Peyer's patch (tissue), 4 donors: ENCODE data around the gene HOXA6. TPM values are rescaled to one million over a fixed set of nuclear protein-coding genes. Genes with fewer than 3 reads are reported as not detected.

ENCODE experiments used
- DNase-seq, 3 donors: peaks; one replicate each; pipeline ENCODE4 v3.0.0-alpha.2; 2017 to 2019
- H3K27ac ChIP-seq, 4 donors: fragments of 200-600 bp; sonication (generic); one replicate each; pipeline ENCODE4 v1.5.1; 2016 to 2019
- H3K27me3 ChIP-seq, 2 donors: fragments of 200-600 bp; sonication (generic); one replicate each; pipeline ENCODE4 v1.5.1; 2019
- H3K36me3 ChIP-seq, 3 donors: fragments of 200-600 bp; sonication (generic); one replicate each; pipeline ENCODE4 v1.5.1; 2016 to 2019
- H3K4me1 ChIP-seq, 4 donors: fragments of 200-600 bp; sonication (generic); one replicate each; pipeline ENCODE4 v1.5.1; 2016 to 2019
- H3K4me3 ChIP-seq, 4 donors: fragments of 200-600 bp; sonication (generic); 1 replicate in 3 of 4; 2 replicates in 1 of 4; pipeline ENCODE4 v1.5.1; 2016 to 2019; ENCODE audit warnings: mild to moderate bottlenecking in 1 of 4
- H3K9me3 ChIP-seq, 4 donors: fragments of 200-600 bp; sonication (generic); one replicate each; pipeline ENCODE4 v1.5.1; 2016 to 2019; ENCODE audit warnings: mild to moderate bottlenecking in 1 of 4
- POLR2A ChIP-seq, 2 donors: fragments of 450-650 bp; IDR thresholded peaks; one replicate each; pipeline ENCODE4 v1.5.1; 2017; ENCODE audit warnings: antibody characterized with exemption in 2 of 2, mild to moderate bottlenecking in 2 of 2, moderate library complexity in 2 of 2
- total RNA-seq, 4 donors: library from RNA; depleted of rRNA; stranded (reverse); fragments of >200 nt; gene quantifications; one replicate each; pipeline ENCODE4 v1.1.0, GENCODE V29; 2016
- TF ChIP-seq, protein P1 (sequence below), 6 experiments: fragments of 450-650 bp in 4 of 6; fragments of 200-600 bp in 2 of 6; sonication (generic) in 1 of 6; IDR thresholded peaks; one replicate each; pipeline ENCODE4 v1.5.1; 2017 to 2019; ENCODE audit warnings: antibody characterized with exemption in 6 of 6, mild to moderate bottlenecking in 3 of 6, moderate library complexity in 1 of 6

The HOXA6 gene
- total RNA-seq, 4 donors from 2014 or later, result 18.7 to 45.0 (median 30.7) TPM

DNA sequence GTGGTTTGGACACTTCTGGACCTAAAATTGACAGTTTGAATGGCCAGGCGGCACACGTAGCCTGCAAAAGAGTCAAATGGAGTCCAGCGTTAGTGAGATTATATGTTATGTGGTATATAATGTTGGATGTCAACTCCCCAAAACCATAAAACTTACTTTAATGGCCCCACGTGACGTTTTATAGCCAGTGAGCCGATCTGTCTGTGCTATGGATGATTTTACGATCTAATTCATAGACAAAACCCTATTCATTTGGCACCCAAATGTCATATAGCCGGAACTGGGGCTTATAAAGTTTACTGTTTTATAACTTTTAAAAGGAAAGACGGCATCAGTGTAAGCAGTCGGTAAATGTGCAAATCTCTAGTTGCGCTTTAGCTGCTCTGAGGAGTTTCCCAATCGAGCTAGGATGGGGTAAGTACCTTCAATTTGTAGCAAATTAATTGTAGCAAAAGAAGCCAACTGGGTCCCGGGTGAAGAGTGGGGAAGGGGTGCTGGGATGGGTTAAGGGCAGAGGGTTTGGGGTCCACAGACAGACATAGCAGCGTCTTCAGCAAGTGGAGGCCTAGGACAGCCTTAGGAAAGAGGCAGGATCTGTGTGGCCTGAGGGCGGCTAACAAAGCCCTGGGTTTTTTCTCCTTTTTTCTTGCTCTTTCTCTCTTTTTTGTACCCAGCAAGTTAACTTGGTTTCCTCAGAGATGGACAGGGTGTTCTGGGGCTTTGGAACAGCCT is 7.3 kb downstream of the HOXA6 start:
- Histone ChIP-seq H3K27ac (peak overlapping the region; percentile 31 to 96 (median 80)), H3K27me3 (no peaks in the 10 kb centered on the region), H3K36me3 (peaks cover 0 to 7% (median 0%) of the 10 kb centered on the region in 3 donors), H3K4me3 (peak overlapping the region in 3 of 4 donors; percentile 19 to 75 (median 58)), H3K4me1 (peaks cover 0 to 44% (median 3%) of the 10 kb centered on the region in 4 donors), H3K9me3 (no peaks in the 10 kb centered on the region)
- DNase-seq, result peak in 2 of 3 donors; percentile 61 to 77
- TF ChIP-seq, protein P1, sequence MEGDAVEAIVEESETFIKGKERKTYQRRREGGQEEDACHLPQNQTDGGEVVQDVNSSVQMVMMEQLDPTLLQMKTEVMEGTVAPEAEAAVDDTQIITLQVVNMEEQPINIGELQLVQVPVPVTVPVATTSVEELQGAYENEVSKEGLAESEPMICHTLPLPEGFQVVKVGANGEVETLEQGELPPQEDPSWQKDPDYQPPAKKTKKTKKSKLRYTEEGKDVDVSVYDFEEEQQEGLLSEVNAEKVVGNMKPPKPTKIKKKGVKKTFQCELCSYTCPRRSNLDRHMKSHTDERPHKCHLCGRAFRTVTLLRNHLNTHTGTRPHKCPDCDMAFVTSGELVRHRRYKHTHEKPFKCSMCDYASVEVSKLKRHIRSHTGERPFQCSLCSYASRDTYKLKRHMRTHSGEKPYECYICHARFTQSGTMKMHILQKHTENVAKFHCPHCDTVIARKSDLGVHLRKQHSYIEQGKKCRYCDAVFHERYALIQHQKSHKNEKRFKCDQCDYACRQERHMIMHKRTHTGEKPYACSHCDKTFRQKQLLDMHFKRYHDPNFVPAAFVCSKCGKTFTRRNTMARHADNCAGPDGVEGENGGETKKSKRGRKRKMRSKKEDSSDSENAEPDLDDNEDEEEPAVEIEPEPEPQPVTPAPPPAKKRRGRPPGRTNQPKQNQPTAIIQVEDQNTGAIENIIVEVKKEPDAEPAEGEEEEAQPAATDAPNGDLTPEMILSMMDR (IDR thresholded peaks at IDR 0.05), result no peak
- TF ChIP-seq POLR2A (IDR thresholded peaks at IDR 0.05), result peak; percentile 74 to 77

DNA sequence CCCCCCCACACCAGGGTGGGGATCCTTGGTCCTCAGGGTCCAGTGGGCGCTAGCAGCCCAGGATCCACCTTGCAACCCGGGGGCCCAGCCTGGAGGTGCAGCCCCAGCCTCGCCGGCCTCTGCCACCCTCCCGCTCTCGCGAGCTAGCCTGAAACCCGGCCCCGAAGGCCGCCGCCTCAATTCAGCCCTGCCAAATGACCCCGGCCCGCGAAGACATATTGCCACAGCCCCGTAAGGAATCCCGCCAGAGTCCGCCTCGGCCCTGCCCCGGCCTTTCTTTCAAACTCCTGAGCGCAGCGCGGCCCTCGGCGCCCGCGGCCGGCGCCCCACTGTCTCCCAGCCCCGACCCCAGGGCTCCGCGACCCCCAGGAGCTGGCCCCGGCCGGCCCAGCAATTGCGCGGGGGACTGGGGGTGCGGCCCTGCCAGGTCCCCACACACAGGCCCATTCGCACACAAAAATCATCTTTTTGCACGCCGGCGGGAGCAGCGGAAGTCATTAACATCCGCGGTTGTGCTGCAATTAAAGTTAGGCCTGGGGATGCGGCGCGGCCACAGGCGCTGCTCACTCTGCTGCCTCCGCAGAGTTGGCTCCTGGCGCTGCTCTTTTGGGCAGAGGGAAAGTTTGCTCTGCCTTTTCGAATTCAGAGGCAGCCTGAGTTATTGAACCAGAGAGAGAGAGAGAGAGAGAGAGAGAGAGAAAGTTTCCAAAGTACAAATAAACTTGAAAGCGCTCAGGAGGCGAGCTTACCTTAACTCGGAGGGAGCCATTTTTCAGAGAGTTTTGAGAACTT is 8.0 kb downstream of the HOXA6 start:
- H3K36me3 ChIP-seq, result no peaks in the 10 kb centered on the region
- peak overlapping the region; percentile 60 to 96 (median 80) for H3K27ac ChIP-seq
- H3K4me1 ChIP-seq, result peaks cover 0 to 46% (median 5%) of the 10 kb centered on the region in 4 donors
- TF ChIP-seq, protein P1 (IDR thresholded peaks at IDR 0.05), result no peak
- no peak for TF ChIP-seq POLR2A (IDR thresholded peaks at IDR 0.05)
- no peaks in the 10 kb centered on the region for H3K27me3 ChIP-seq
- DNase-seq, result peak in 2 of 3 donors; percentile 14 to 73
- H3K4me3 ChIP-seq, result peak overlapping the region in 3 of 4 donors; percentile 19 to 75 (median 58)
- H3K9me3 ChIP-seq, result no peaks in the 10 kb centered on the region

DNA sequence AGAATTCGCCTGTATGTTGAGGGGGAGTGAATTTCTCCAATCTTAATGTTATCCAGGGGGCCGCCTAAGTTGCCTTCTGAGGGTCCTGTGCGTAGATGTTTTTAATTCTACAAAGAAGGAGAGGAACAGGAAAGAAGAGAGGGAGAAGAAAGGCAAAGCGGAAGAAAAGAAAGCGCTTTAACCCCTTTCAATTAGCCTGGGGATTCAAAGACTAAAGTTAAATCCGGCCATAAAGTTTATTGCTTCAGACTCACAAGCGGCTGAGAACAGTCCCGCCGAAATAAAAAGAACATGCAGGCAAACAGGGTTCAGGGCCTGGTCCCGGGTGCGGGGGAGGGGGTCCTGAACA is 8.6 kb downstream of the HOXA6 start:
- Histone ChIP-seq H3K4me3 (peak overlapping the region in 3 of 4 donors; percentile 19 to 75 (median 58)), H3K36me3 (no peaks in the 10 kb centered on the region), H3K9me3 (no peaks in the 10 kb centered on the region), H3K27ac (peak overlapping the region; percentile 60 to 96 (median 80)), H3K27me3 (no peaks in the 10 kb centered on the region), H3K4me1 (peaks cover 0 to 52% (median 6%) of the 10 kb centered on the region in 4 donors)
- DNase-seq, result no peak
- TF ChIP-seq POLR2A (IDR thresholded peaks at IDR 0.05), result no peak
- TF ChIP-seq, protein P1 (IDR thresholded peaks at IDR 0.05), result no peak

DNA sequence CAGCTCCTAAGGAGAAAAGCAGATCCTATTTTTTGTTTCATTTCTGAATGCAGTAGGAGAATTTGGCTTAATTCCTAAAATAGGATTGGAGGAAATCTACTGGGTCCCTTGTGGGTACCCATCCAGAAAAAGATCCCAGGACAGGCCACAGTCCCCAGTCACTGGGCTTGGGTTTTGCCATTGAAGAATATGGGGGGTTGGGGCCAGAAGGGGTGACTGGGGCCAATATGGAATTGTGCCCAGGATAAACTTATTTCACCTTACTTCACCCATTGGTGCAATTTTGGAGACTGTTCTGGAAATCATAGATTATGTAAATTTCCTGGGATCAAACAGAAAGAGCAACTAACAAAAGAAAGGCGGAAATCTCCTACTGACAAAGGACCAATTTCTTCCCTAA is 9.1 kb downstream of the HOXA6 start:
- no peaks in the 10 kb centered on the region for H3K36me3 ChIP-seq
- H3K27ac ChIP-seq, result peak overlapping the region; percentile 44 to 96 (median 80)
- DNase-seq, result peak in 1 of 3 donors; percentile 5
- TF ChIP-seq, protein P1 (IDR thresholded peaks at IDR 0.05), result no peak
- no peak for TF ChIP-seq POLR2A (IDR thresholded peaks at IDR 0.05)
- peaks cover 0 to 52% (median 6%) of the 10 kb centered on the region in 4 donors for H3K4me1 ChIP-seq
- H3K27me3 ChIP-seq, result no peaks in the 10 kb centered on the region
- no peaks in the 10 kb centered on the region for H3K9me3 ChIP-seq
- peak overlapping the region in 2 of 4 donors; percentile 58 to 75 for H3K4me3 ChIP-seq

DNA sequence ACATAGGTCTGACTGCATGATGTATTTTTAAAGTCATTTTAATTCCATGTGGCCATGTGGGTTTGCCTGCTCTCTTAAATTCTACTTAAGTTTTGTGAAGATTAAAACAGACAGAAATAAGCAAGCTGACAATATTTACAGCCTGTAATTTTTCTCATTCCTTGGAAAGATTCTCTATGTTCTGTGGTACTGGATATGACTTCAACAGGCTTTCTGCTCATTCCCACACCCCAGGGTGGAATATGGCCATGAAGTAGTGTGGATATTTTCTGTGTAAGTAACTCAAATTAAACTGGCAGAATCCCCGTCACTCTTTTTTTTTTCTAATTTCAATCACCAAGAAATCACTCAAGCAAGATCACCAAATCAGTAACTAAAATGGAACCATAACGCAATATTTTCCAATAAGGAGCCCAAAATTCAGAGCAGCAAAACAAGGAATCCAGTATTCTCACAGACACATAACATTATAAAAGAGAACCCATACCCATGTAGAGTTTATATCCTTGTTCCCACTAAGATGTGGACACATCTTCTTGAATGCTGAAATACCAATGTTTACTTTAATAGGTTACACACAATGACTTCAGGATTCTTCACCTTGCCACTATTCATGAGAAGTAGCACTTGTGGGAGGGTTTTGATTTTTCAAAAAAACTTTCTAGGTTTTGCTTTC is 9.8 kb downstream of the HOXA6 start:
- H3K4me3 ChIP-seq, result peak overlapping the region in 1 of 4 donors; percentile 75
- no peaks in the 10 kb centered on the region for H3K27me3 ChIP-seq
- H3K9me3 ChIP-seq, result no peaks in the 10 kb centered on the region
- no peaks in the 10 kb centered on the region for H3K36me3 ChIP-seq
- no peak for DNase-seq
- peak overlapping the region; percentile 44 to 96 (median 80) for H3K27ac ChIP-seq
- TF ChIP-seq, protein P1 (IDR thresholded peaks at IDR 0.05), result no peak
- no peak for TF ChIP-seq POLR2A (IDR thresholded peaks at IDR 0.05)
- peaks cover 0 to 59% (median 6%) of the 10 kb centered on the region in 4 donors for H3K4me1 ChIP-seq
